ENCODE data around the gene DOK5. TPM values are rescaled to one million over a fixed set of nuclear protein-coding genes. Genes with fewer than 3 reads are reported as not detected.
A peak's percentile ranks its signal among the peaks of the same experiment; 100 is the strongest.

Gene DOK5
- total and polyA plus RNA-seq, 2 donors (not counting 3 experiments of a cell fraction or from before 2014, with no cell fraction given) = 3.5 to 14.2 TPM

DNA sequence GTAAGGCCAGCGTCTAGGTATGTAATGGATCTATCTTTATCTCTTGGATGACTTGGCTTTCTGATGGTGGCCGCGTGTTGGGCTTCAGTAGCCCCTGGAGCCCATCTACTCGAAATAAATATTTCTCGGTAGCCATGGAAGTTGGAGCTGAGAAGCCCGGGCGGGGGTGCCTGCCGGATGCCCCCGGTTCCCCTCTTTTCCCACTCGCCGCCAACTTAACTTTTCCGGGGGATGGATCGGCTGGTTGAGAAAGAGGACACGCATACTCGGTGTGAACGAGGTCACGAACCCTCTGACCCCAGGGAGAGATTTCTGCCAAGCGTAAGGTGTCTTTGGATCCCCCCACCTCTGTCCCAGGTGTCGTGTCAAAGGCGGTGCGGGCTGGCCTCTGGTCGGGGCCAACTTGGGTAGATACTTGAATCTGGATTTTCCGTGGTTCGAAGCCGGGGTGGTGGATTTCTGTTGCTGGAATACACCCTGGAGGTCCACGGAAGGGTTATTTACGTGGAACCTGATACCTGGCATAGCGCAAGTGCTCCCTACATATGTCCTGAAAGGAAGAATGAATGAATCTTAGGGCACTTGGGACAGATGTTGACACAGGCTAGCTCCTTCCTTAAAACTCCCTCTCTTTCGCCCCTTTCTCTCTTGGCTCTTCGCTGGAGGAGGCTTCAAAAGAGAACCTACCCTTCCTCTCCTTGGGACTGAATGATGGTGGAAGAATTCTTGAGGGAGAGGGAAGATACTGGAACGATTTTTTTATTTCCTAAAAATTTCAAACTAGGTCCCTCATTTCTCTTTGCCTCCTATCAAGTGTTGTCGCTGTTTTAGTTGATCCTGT lies 996 bp downstream of the DOK5 start:
- no peak for FAIRE-seq
- peak overlapping the region; percentile 21 for H3K9ac ChIP-seq (replicated peaks; ENCODE audit: extremely low read depth, insufficient read depth, low read length)

More for the DNA sequence above, 996 bp downstream of the DOK5 start:
- BruUV-seq (replicated peaks) = TSS peak; percentile 31
- Histone ChIP-seq H3K4me3 (replicated peaks in 1 of 3; ENCODE audit: insufficient read depth in 1 of 3, low read depth in 1 of 3, low read length in 3 of 3) (peak overlapping the region; percentile 51 to 75 (median 62)), H3K9me3 (replicated peaks; ENCODE audit: control insufficient read depth, insufficient read depth, low read length) (no peaks in the 10 kb centered on the region), H3K27ac (ENCODE audit: insufficient read depth, low read depth, low read length) (no peak overlapping the region), H3K79me2 (ENCODE audit: control insufficient read depth, insufficient read depth, low read length) (no peaks in the 10 kb centered on the region), H3K27me3 (ENCODE audit: control insufficient read depth in 2 of 2, insufficient read depth in 2 of 2, low read length in 2 of 2) (peaks cover 4 to 17% of the 10 kb centered on the region in 2 experiments), H3K36me3 (ENCODE audit: control insufficient read depth in 2 of 2, extremely low read depth in 1 of 2, insufficient read depth in 2 of 2, low read length in 2 of 2) (no peaks in the 10 kb centered on the region), H3K9me1 (replicated peaks; ENCODE audit: control insufficient read depth, extremely low read depth, insufficient read depth, low read length) (no peaks in the 10 kb centered on the region), H3K4me2 (ENCODE audit: insufficient read depth, low read length) (peak overlapping the region; percentile 87), H2AFZ (ENCODE audit: low read depth, low read length) (peak overlapping the region; percentile 61), H3K4me1 (ENCODE audit: control insufficient read depth, extremely low read depth, insufficient read depth, low read length) (peaks cover 9% of the 10 kb centered on the region), H4K20me1 (replicated peaks; ENCODE audit: control insufficient read depth, extremely low read depth, insufficient read depth, low read length) (no peaks in the 10 kb centered on the region)
- no peak for TF ChIP-seq JUN (IDR thresholded peaks at IDR 0.05; ENCODE audit: borderline replicate concordance, insufficient read depth, insufficient read length, low read depth)
- no peak for TF ChIP-seq POLR2A (IDR thresholded peaks at IDR 0.05; ENCODE audit: low read depth, low read length)
- no peak for TF ChIP-seq POLR2AphosphoS5 (IDR thresholded peaks at IDR 0.05; ENCODE audit: insufficient read depth, low read depth, low read length)
- TF ChIP-seq MAX (IDR thresholded peaks at IDR 0.05; ENCODE audit: insufficient read depth, insufficient read length) = no peak
- no peak for TF ChIP-seq GATA2 (IDR thresholded peaks at IDR 0.05; ENCODE audit: insufficient read depth, insufficient read length, low read depth, low read length)
- TF ChIP-seq FOS (IDR thresholded peaks at IDR 0.05; ENCODE audit: borderline replicate concordance, insufficient read depth, low read length) = no peak
- no peak for TF ChIP-seq CTCF (IDR thresholded peaks at IDR 0.05; ENCODE audit: extremely low read depth in 1 of 2, insufficient read depth in 1 of 2, low read depth in 1 of 2, low read length in 2 of 2)
- TF ChIP-seq EZH2 (IDR thresholded peaks at IDR 0.05; ENCODE audit: borderline replicate concordance, low read depth, low read length, severe bottlenecking) = no peak
- no peak for TF ChIP-seq MYC (IDR thresholded peaks at IDR 0.05; ENCODE audit: low read depth, low read length)
- dilution Hi-C loops (cut with MboI; ENCODE audit: extremely low pct_ligation_motif_present, low sequenced_read_pairs) = no loop called here
- ChIA-PET POLR2A (no interaction called here), CTCF (interaction anchor here (0.7 to 1.7 kb wide), 3 partner anchors 50 to 257 kb away, joined by 3 to 4 read pairs (median 3); no protein-coding TSS in a partner anchor)
- no peak for DNase-seq (ENCODE audit: low read depth, low spot score)
- intact Hi-C loops (cut with micrococcal nuclease) = loop anchor here (1.0 to 5.0 kb wide), 3 partner anchors 82 to 269 kb away; partner anchors contain the start of gene PFDN4
